Measurements from ENCODE around the gene PLD4. TPM values are rescaled to one million over a fixed set of nuclear protein-coding genes. Genes with fewer than 3 reads are reported as not detected.

Gene PLD4
- total RNA-seq, 4 donors from 2014 or later = 1.3 to 10.9 TPM; not detected in 2

- H3K4me3 ChIP-seq = no peak overlapping the region
- DNase-seq = no peak
- TF ChIP-seq POLR2A (IDR thresholded peaks at IDR 0.05) (no peak), CTCF (IDR thresholded peaks at IDR 0.05) (no peak)
- H3K9me3 ChIP-seq = no peaks in the 10 kb centered on the region
- H3K4me1 ChIP-seq = no peaks in the 10 kb centered on the region
- H3K27ac ChIP-seq = no peak overlapping the region
- H3K27me3 ChIP-seq = no peaks in the 10 kb centered on the region
- intact Hi-C loops (cut with DNase I; ENCODE audit: low total_unique reads) = no loop called here
- no peaks in the 10 kb centered on the region for H3K36me3 ChIP-seq
Measured at GRCh38 chr14:104953097-104953496, 28.4 kb downstream of the PLD4 start.

GRCh38 chr14:104953896-104954656 lies 29.4 kb downstream of the PLD4 start:
- no peak for DNase-seq
- intact Hi-C loops (cut with DNase I; ENCODE audit: low total_unique reads) = no loop called here
- H3K27ac ChIP-seq = no peak overlapping the region
- no peaks in the 10 kb centered on the region for H3K27me3 ChIP-seq
- no peak overlapping the region for H3K4me3 ChIP-seq
- TF ChIP-seq POLR2A (IDR thresholded peaks at IDR 0.05) (no peak), CTCF (IDR thresholded peaks at IDR 0.05) (no peak)
- H3K4me1 ChIP-seq = no peaks in the 10 kb centered on the region
- H3K9me3 ChIP-seq = no peaks in the 10 kb centered on the region
- H3K36me3 ChIP-seq = no peaks in the 10 kb centered on the region

- Histone ChIP-seq H3K36me3 (no peaks in the 10 kb centered on the region), H3K27me3 (no peaks in the 10 kb centered on the region), H3K4me3 (no peak overlapping the region), H3K4me1 (no peaks in the 10 kb centered on the region), H3K9me3 (no peaks in the 10 kb centered on the region), H3K27ac (no peak overlapping the region)
- DNase-seq = no peak
- intact Hi-C loops (cut with DNase I; ENCODE audit: low total_unique reads) = no loop called here
- TF ChIP-seq POLR2A (IDR thresholded peaks at IDR 0.05) (no peak), CTCF (IDR thresholded peaks at IDR 0.05) (no peak)
Measured at GRCh38 chr14:104954746-104955395, 30.2 kb downstream of the PLD4 start.

- H3K27ac ChIP-seq = no peak overlapping the region
- no peaks in the 10 kb centered on the region for H3K27me3 ChIP-seq
- no peak for DNase-seq
- H3K4me3 ChIP-seq = no peak overlapping the region
- TF ChIP-seq CTCF (IDR thresholded peaks at IDR 0.05) = no peak
- no peak for TF ChIP-seq POLR2A (IDR thresholded peaks at IDR 0.05)
- H3K36me3 ChIP-seq = no peaks in the 10 kb centered on the region
- intact Hi-C loops (cut with DNase I; ENCODE audit: low total_unique reads) = no loop called here
- H3K4me1 ChIP-seq = no peaks in the 10 kb centered on the region
- no peaks in the 10 kb centered on the region for H3K9me3 ChIP-seq
Measured at GRCh38 chr14:104955396-104955770, 30.7 kb downstream of the PLD4 start.

- intact Hi-C loops (cut with DNase I; ENCODE audit: low total_unique reads) = no loop called here
- DNase-seq = no peak
- Histone ChIP-seq H3K27me3 (no peaks in the 10 kb centered on the region), H3K4me1 (no peaks in the 10 kb centered on the region), H3K4me3 (no peak overlapping the region), H3K27ac (no peak overlapping the region), H3K36me3 (no peaks in the 10 kb centered on the region), H3K9me3 (no peaks in the 10 kb centered on the region)
- TF ChIP-seq CTCF (IDR thresholded peaks at IDR 0.05) = no peak
- no peak for TF ChIP-seq POLR2A (IDR thresholded peaks at IDR 0.05)
Measured at GRCh38 chr14:104956290-104956890, 31.7 kb downstream of the PLD4 start.

Measured in uterus (tissue), 4 donors.